C4-2B (cell line): Measurements from ENCODE around the gene POLDIP2.

Source experiments
- ZFX ChIP-seq: fragments of 450-650 bp; IDR thresholded peaks from 2 replicates; pipeline ENCODE4 v1.6.1; 2017
- TF ChIP-seq, protein P1 (sequence below): fragments of 450-650 bp; conservative IDR thresholded peaks from 2 replicates; pipeline ENCODE4 v1.5.1; 2017; ENCODE audit warnings: mild to moderate bottlenecking

GRCh38 chr17:28318759-28319597, 38.3 kb downstream of the POLDIP2 start, which contains the start of gene TMEM97:
- TF ChIP-seq, protein P1, sequence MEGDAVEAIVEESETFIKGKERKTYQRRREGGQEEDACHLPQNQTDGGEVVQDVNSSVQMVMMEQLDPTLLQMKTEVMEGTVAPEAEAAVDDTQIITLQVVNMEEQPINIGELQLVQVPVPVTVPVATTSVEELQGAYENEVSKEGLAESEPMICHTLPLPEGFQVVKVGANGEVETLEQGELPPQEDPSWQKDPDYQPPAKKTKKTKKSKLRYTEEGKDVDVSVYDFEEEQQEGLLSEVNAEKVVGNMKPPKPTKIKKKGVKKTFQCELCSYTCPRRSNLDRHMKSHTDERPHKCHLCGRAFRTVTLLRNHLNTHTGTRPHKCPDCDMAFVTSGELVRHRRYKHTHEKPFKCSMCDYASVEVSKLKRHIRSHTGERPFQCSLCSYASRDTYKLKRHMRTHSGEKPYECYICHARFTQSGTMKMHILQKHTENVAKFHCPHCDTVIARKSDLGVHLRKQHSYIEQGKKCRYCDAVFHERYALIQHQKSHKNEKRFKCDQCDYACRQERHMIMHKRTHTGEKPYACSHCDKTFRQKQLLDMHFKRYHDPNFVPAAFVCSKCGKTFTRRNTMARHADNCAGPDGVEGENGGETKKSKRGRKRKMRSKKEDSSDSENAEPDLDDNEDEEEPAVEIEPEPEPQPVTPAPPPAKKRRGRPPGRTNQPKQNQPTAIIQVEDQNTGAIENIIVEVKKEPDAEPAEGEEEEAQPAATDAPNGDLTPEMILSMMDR, result no peak
- peak; percentile 74 for TF ChIP-seq ZFX
